Fibroblast of lung (primary cell): Measurements from ENCODE around the gene CYP2D6.

Experiments used
- CTCF ChIP-seq, 2 donors: IDR thresholded peaks in 1 of 2; conservative IDR thresholded peaks in 1 of 2; 1 replicate in 1 of 2; 2 replicates in 1 of 2; pipeline ENCODE4 v1.5.1; 2011 to 2012; ENCODE audit warnings: low read length in 2 of 2, control low read depth in 1 of 2, inconsistent platforms in 1 of 2, low read depth in 1 of 2, mild to moderate bottlenecking in 1 of 2
- EZH2 ChIP-seq: IDR thresholded peaks from 2 replicates; pipeline ENCODE4 v1.5.1; 2012; ENCODE audit warnings: low read length, control low read depth, mild to moderate bottlenecking; ENCODE audit errors: missing control alignments

- no peak for TF ChIP-seq CTCF (conservative IDR thresholded peaks at IDR 0.05 in 1 of 2, IDR thresholded peaks at IDR 0.05 in 1 of 2; ENCODE audit: low read depth in 1 of 2, low read length in 2 of 2)
- TF ChIP-seq EZH2 = no peak
Observed at GRCh38 chr22:42138122-42138770, 7.6 kb upstream of the CYP2D6 start.
